Coronary artery (tissue), 2 donors: ENCODE measurements around the gene PGS1.

Experiments
- DNase-seq: peaks from one replicate; pipeline ENCODE4 v3.0.0-alpha.2; 2017; ENCODE audit warnings: low spot score
- H3K27ac ChIP-seq, 2 donors: fragments of 200-600 bp; sonication (generic); one replicate each; pipeline ENCODE4 v1.5.1; 2016 to 2019
- H3K4me3 ChIP-seq: fragments of 200-600 bp; sonication (generic); 2 replicates; pipeline ENCODE4 v1.5.1; 2016; ENCODE audit warnings: mild to moderate bottlenecking, moderate library complexity
- TF ChIP-seq, protein P1 (sequence below): fragments of 200-600 bp; sonication (generic); IDR thresholded peaks from one replicate; pipeline ENCODE4 v1.5.1; 2019; ENCODE audit warnings: antibody characterized with exemption

The PGS1 gene

DNA sequence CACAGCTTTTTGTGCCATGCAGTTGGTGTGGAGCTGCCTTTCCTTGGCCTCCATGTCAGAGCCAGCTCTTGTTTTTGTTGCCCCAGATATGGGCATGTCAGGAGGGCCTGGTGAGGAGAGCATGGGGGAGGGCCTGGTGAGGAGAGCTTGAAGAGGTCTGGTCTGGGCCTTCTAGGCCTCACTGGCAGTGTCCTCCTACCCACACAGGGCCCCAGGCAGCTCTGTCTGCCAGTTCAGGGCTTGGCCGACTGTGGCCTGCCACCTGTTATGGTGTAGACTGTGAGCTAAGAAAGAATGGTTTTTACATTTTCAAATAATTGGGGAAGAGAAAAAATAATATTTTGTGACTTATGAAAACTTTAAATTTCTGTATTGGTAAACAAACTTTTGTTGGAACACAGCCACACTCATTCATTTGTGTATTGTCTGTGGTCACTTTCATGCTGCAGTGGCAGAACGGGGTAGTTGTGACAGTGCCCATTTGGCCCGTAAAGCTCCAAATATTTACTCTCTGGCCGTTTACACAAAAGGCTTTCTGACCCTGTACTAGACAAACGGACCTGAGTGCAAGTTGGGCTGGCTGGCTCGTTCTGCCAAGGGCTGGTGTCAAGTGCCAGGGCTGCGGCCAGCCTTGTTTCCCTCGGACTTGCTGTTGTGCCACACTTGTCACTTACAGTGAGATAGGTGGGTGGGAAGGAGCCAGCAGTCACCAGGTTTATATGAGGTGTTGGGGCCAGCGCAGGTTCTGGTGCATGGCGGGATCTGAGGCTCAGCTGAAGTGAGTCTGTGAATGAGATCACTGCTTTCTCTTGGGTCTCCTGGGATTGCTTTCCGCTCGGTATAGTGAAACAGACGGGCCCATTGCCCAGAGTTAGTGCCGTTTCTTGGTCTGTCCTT is 18.2 kb downstream of the PGS1 start:
- TF ChIP-seq, protein P1, sequence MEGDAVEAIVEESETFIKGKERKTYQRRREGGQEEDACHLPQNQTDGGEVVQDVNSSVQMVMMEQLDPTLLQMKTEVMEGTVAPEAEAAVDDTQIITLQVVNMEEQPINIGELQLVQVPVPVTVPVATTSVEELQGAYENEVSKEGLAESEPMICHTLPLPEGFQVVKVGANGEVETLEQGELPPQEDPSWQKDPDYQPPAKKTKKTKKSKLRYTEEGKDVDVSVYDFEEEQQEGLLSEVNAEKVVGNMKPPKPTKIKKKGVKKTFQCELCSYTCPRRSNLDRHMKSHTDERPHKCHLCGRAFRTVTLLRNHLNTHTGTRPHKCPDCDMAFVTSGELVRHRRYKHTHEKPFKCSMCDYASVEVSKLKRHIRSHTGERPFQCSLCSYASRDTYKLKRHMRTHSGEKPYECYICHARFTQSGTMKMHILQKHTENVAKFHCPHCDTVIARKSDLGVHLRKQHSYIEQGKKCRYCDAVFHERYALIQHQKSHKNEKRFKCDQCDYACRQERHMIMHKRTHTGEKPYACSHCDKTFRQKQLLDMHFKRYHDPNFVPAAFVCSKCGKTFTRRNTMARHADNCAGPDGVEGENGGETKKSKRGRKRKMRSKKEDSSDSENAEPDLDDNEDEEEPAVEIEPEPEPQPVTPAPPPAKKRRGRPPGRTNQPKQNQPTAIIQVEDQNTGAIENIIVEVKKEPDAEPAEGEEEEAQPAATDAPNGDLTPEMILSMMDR, result no peak
- no peak for DNase-seq
- H3K4me3 ChIP-seq, result no peak overlapping the region
- peak overlapping the region; percentile 71 to 76 for H3K27ac ChIP-seq

DNA sequence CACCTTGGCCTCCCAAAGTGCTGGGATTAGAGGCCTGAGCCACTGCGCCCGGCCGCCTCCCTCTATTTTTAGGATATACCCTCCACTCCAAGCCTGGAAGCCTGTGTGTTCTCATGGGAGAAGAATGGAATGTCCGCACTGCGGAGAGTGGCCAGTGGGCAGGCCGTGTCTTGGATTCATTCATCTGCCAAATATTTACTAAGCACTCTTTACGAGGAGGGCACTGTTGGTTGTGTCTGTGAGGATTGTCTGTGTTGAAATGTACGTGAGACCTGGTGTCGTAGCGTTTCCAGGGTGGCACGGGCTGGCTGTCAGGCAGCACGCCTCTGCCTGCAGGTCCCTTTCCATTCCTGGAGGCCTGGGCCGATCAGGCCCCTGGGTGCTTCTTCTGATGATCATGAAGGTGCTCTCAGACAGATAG is 19.2 kb downstream of the PGS1 start:
- Histone ChIP-seq H3K27ac (peak overlapping the region; percentile 71 to 76), H3K4me3 (no peak overlapping the region)
- TF ChIP-seq, protein P1, result no peak
- no peak for DNase-seq

DNA sequence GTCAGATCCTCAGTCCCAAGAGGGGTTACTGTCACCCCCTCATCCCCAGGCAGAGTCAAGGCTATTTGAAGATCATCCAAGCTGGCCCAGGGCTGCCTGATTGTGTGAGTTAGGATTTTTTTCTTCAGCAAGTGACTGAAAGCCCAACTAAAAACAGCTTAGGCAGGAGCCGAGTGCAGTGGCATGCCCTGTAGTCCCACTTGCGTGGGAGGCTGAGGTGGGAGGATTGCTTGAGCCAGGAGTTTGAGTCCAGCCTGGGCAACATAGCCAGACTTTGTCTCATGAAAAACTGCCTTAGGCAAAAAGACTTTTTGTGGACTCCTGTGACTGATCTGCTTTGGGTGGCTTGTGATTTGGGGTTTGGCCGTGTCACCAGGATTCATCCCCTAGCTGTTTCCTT is 19.9 kb downstream of the PGS1 start:
- no peak for DNase-seq
- no peak overlapping the region for H3K4me3 ChIP-seq
- H3K27ac ChIP-seq, result peak overlapping the region in 1 of 2 donors; percentile 76
- TF ChIP-seq, protein P1, result no peak

DNA sequence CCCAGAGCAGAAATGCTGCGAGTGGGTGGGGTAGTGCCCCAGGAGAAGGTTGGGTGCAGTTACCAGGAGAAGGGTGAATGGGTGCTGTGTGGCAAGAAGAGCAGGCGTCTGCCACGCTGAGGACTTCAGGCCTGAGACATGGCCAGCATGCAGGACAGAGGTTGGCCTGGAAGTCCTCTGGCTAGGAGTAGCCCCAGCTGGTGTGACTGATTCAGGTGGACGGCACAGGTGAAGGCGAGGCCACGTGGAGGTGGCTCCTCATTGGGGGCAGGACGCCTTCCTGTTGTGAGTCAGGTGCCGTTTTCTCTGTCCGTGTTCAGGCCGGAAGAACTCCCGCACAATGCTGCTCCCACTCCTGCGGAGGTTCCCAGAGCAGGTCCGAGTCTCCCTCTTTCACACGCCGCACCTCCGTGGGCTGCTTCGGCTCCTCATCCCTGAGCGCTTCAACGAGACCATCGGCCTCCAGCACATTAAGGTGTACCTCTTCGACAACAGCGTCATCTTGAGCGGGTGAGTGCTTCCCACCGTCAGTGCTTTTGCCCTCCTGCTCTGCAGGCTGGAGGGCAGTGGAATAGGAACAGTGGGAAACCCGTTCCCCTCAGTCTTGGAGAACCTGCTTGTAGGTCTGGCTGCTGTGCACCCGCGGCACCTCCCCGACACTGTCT is 20.7 kb downstream of the PGS1 start:
- Histone ChIP-seq H3K4me3 (no peak overlapping the region), H3K27ac (no peak overlapping the region)
- no peak for DNase-seq
- TF ChIP-seq, protein P1, result no peak

DNA sequence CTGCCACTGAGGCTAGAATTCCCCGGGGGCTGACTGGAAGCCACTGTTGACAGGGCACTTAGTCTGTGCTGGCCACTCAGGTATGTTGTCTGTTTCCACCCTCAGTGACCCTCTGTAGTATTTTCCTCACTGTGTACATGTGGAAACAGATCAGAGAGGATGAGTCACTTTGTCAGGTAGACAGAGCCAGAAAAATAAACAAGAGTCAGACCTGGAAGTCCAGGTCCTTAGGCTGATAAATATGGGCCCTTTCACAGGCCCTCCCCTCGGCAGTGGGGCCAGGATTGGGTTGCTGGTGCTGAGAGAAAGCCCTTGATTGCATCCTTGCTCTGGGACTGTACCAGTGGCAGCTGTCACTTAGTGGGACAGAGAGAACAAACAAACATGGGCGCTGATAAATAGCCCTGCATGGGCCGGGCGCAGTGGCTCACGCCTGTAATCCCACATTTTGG is 21.3 kb downstream of the PGS1 start:
- TF ChIP-seq, protein P1, result no peak
- Histone ChIP-seq H3K27ac (no peak overlapping the region), H3K4me3 (no peak overlapping the region)
- DNase-seq, result no peak

DNA sequence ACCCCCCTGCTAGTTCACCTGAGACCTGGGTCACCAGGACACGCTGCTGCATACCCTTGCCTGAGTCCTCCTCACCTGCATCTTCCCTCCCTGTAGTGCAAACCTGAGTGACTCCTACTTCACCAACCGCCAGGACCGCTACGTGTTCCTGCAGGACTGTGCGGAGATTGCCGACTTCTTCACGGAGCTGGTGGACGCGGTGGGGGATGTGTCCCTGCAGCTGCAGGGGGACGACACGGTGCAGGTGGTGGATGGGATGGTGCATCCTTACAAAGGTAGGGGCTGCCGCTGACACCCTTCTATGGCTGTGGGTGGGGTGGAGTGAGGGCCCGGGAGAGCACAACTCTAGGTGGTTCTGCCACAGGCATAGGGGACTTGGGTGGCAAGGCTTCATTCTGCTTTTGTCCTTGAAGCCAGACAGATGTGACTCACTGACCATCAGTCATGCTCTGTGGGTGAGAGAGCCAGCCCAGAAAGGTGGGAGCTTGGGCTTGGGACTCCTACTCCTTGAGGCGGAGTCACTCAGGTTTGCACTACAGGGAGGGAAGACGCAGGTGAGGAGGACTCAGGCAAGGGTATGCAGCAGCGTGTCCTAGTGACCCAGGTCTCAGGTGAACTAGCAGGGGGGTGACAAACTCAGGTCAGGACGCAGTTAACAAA is 22.3 kb downstream of the PGS1 start:
- Histone ChIP-seq H3K4me3 (no peak overlapping the region), H3K27ac (no peak overlapping the region)
- TF ChIP-seq, protein P1, result no peak
- DNase-seq, result no peak
